IgD-negative memory B cell (primary cell): ENCODE data around the gene FAM81A. TPM values are rescaled to one million over a fixed set of nuclear protein-coding genes. Genes with fewer than 3 reads are reported as not detected.
A peak's percentile ranks its signal among the peaks of the same experiment; 100 is the strongest.
"Not testable (repeated sequence)": the region's sequence is repeated elsewhere in the genome, so short reads cannot be mapped to it uniquely, and the experiment has no call there.

ENCODE experiments used
- H3K27ac Mint-ChIP-seq, 3 donors: one replicate each; pipeline ENCODE4 v1.8.0; 2020 to 2022; ENCODE audit warnings: mild to moderate bottlenecking in 3 of 3, mixed read lengths in 3 of 3, moderate library complexity in 1 of 3
- H3K27me3 Mint-ChIP-seq: one replicate; pipeline ENCODE4 v1.8.0; 2021; ENCODE audit warnings: mixed read lengths
- H3K36me3 Mint-ChIP-seq: one replicate; pipeline ENCODE4 v1.8.0; 2020; ENCODE audit warnings: mild to moderate bottlenecking, mixed read lengths
- H3K4me1 Mint-ChIP-seq, 3 donors: one replicate each; pipeline ENCODE4 v1.8.0; 2020 to 2022; ENCODE audit warnings: mixed read lengths in 3 of 3, mild to moderate bottlenecking in 1 of 3
- H3K4me3 Mint-ChIP-seq, 4 donors: one replicate each; pipeline ENCODE4 v1.8.0; 2020 to 2022; ENCODE audit warnings: mild to moderate bottlenecking in 4 of 4, mixed read lengths in 4 of 4, moderate library complexity in 3 of 4
- H3K9me3 Mint-ChIP-seq, 3 donors: one replicate each; pipeline ENCODE4 v1.8.0; 2020 to 2021; ENCODE audit warnings: mixed read lengths in 3 of 3, mild to moderate bottlenecking in 1 of 3
- polyA plus RNA-seq: library from polyadenylated mRNA; unstranded; fragments of 300-500 nt; fragmentation: Illumina TruSeq; gene quantifications from one replicate; pipeline ENCODE4 v1.2.3, GENCODE V29; 2021

The FAM81A gene
- polyA plus RNA-seq, 1 donor from 2014 or later = 0.26 TPM

- Mint-ChIP-seq H3K36me3 (peaks cover 5% of the 10 kb centered on the region), H3K4me1 (peaks cover 10 to 13% (median 12%) of the 10 kb centered on the region in 3 donors), H3K27ac (no peak overlapping the region), H3K4me3 (no peak overlapping the region), H3K9me3 (no peaks in the 10 kb centered on the region), H3K27me3 (peaks cover 3% of the 10 kb centered on the region)
Observed at GRCh38 chr15:59443341-59444072, 5.5 kb downstream of the FAM81A start.

- no peak overlapping the region for H3K4me3 Mint-ChIP-seq
- H3K9me3 Mint-ChIP-seq = no peaks in the 10 kb centered on the region
- peaks cover 5% of the 10 kb centered on the region for H3K36me3 Mint-ChIP-seq
- peak overlapping the region in 1 of 3 donors; percentile 75 for H3K27ac Mint-ChIP-seq
- no peaks in the 10 kb centered on the region for H3K27me3 Mint-ChIP-seq
- peaks cover 6 to 10% (median 9%) of the 10 kb centered on the region in 3 donors for H3K4me1 Mint-ChIP-seq
Observed at GRCh38 chr15:59444081-59444835, 6.3 kb downstream of the FAM81A start.

- no peaks in the 10 kb centered on the region for H3K27me3 Mint-ChIP-seq
- no peak overlapping the region for H3K27ac Mint-ChIP-seq
- H3K4me1 Mint-ChIP-seq = peaks cover 6 to 9% (median 7%) of the 10 kb centered on the region in 3 donors
- no peak overlapping the region for H3K4me3 Mint-ChIP-seq
- H3K36me3 Mint-ChIP-seq = peaks cover 5% of the 10 kb centered on the region
- H3K9me3 Mint-ChIP-seq = no peaks in the 10 kb centered on the region
Observed at GRCh38 chr15:59444980-59445545, 7.1 kb downstream of the FAM81A start.

GRCh38 chr15:59446232-59446957, 8.4 kb downstream of the FAM81A start:
- Mint-ChIP-seq H3K4me3 (no peak overlapping the region), H3K27ac (no peak overlapping the region), H3K9me3 (no peaks in the 10 kb centered on the region), H3K36me3 (peaks cover 5% of the 10 kb centered on the region), H3K27me3 (no peaks in the 10 kb centered on the region), H3K4me1 (peaks cover 4 to 9% (median 6%) of the 10 kb centered on the region in 3 donors)

GRCh38 chr15:59447367-59447766, 9.4 kb downstream of the FAM81A start:
- Mint-ChIP-seq H3K4me1 (peaks cover 0 to 7% (median 4%) of the 10 kb centered on the region in 3 donors), H3K27me3 (no peaks in the 10 kb centered on the region), H3K27ac (peak overlapping the region in 1 of 3 donors; percentile 32), H3K4me3 (peak overlapping the region in 1 of 4 donors; percentile 14), H3K36me3 (peaks cover 2% of the 10 kb centered on the region), H3K9me3 (no peaks in the 10 kb centered on the region)

- Mint-ChIP-seq H3K4me1 (peaks cover 0 to 4% (median 3%) of the 10 kb centered on the region in 3 donors), H3K27me3 (no peaks in the 10 kb centered on the region), H3K4me3 (no peak overlapping the region), H3K9me3 (no peaks in the 10 kb centered on the region), H3K27ac (no peak overlapping the region), H3K36me3 (no peaks in the 10 kb centered on the region)
Observed at GRCh38 chr15:59448871-59449270, 10.9 kb downstream of the FAM81A start.

- Mint-ChIP-seq H3K27ac (no peak overlapping the region), H3K4me3 (no peak overlapping the region), H3K4me1 (no peaks in the 10 kb centered on the region), H3K27me3 (no peaks in the 10 kb centered on the region), H3K36me3 (no peaks in the 10 kb centered on the region), H3K9me3 (no peaks in the 10 kb centered on the region)
Observed at GRCh38 chr15:59453474-59454215, 15.7 kb downstream of the FAM81A start.

- H3K27ac Mint-ChIP-seq = no peak overlapping the region
- no peaks in the 10 kb centered on the region for H3K4me1 Mint-ChIP-seq
- H3K9me3 Mint-ChIP-seq = peaks cover 0 to under 1% (median 0%) of the 10 kb centered on the region in 3 donors
- H3K4me3 Mint-ChIP-seq = no peak overlapping the region
- no peaks in the 10 kb centered on the region for H3K36me3 Mint-ChIP-seq
- no peaks in the 10 kb centered on the region for H3K27me3 Mint-ChIP-seq
Observed at GRCh38 chr15:59456114-59456513, 18.1 kb downstream of the FAM81A start.

- no peaks in the 10 kb centered on the region for H3K27me3 Mint-ChIP-seq
- H3K4me3 Mint-ChIP-seq = no peak overlapping the region
- H3K27ac Mint-ChIP-seq = no peak overlapping the region
- peaks cover 0 to 8% (median 3%) of the 10 kb centered on the region in 3 donors for H3K9me3 Mint-ChIP-seq
- no peaks in the 10 kb centered on the region for H3K4me1 Mint-ChIP-seq
- H3K36me3 Mint-ChIP-seq = no peaks in the 10 kb centered on the region
Observed at GRCh38 chr15:59457103-59457502, 19.1 kb downstream of the FAM81A start.

GRCh38 chr15:59461521-59461920, 23.5 kb downstream of the FAM81A start:
- no peaks in the 10 kb centered on the region for H3K27me3 Mint-ChIP-seq
- H3K27ac Mint-ChIP-seq = no peak overlapping the region
- H3K4me3 Mint-ChIP-seq = no peak overlapping the region
- no peaks in the 10 kb centered on the region for H3K4me1 Mint-ChIP-seq
- H3K9me3 Mint-ChIP-seq = peaks cover 2 to 8% (median 6%) of the 10 kb centered on the region in 3 donors
- no peaks in the 10 kb centered on the region for H3K36me3 Mint-ChIP-seq

- H3K4me1 Mint-ChIP-seq = peaks cover 0 to 4% (median 0%) of the 10 kb centered on the region in 3 donors
- peaks cover 0 to 2% (median 0%) of the 10 kb centered on the region in 3 donors for H3K9me3 Mint-ChIP-seq
- no peak overlapping the region for H3K4me3 Mint-ChIP-seq
- H3K27me3 Mint-ChIP-seq = no peaks in the 10 kb centered on the region
- H3K27ac Mint-ChIP-seq = no peak overlapping the region
- peaks cover 1% of the 10 kb centered on the region for H3K36me3 Mint-ChIP-seq
Observed at GRCh38 chr15:59473226-59473625, 35.2 kb downstream of the FAM81A start.

- H3K27me3 Mint-ChIP-seq, H3K4me1 Mint-ChIP-seq, H3K27ac Mint-ChIP-seq, H3K4me3 Mint-ChIP-seq, H3K36me3 Mint-ChIP-seq, H3K9me3 Mint-ChIP-seq: not testable (repeated sequence)
Observed at GRCh38 chr15:59475161-59475560, 37.2 kb downstream of the FAM81A start.

- peaks cover 2% of the 10 kb centered on the region for H3K27me3 Mint-ChIP-seq
- H3K9me3 Mint-ChIP-seq = peaks cover 0 to 3% (median 0%) of the 10 kb centered on the region in 3 donors
- peaks cover 3% of the 10 kb centered on the region for H3K36me3 Mint-ChIP-seq
- no peak overlapping the region for H3K4me3 Mint-ChIP-seq
- H3K4me1 Mint-ChIP-seq = peaks cover 5 to 8% (median 6%) of the 10 kb centered on the region in 3 donors
- no peak overlapping the region for H3K27ac Mint-ChIP-seq
Observed at GRCh38 chr15:59484399-59484798, 46.4 kb downstream of the FAM81A start.

- peaks cover 5 to 8% (median 6%) of the 10 kb centered on the region in 3 donors for H3K4me1 Mint-ChIP-seq
- no peak overlapping the region for H3K27ac Mint-ChIP-seq
- no peak overlapping the region for H3K4me3 Mint-ChIP-seq
- peaks cover 2% of the 10 kb centered on the region for H3K27me3 Mint-ChIP-seq
- peaks cover 0 to 3% (median 0%) of the 10 kb centered on the region in 3 donors for H3K9me3 Mint-ChIP-seq
- H3K36me3 Mint-ChIP-seq = peaks cover 3% of the 10 kb centered on the region
Observed at GRCh38 chr15:59485036-59485435, 47.0 kb downstream of the FAM81A start.
